K562 (cell line): Measurements from ENCODE around the gene SLC25A1. TPM values are rescaled to one million over a fixed set of nuclear protein-coding genes. Genes with fewer than 3 reads are reported as not detected.

Experiments
- EP300 ChIP-seq: IDR thresholded peaks from 2 replicates; pipeline ENCODE4 v1.6.1; 2012; ENCODE audit warnings: low read length, improper control_type of control experiment
- TFAP4 ChIP-seq: sonication (generic); formaldehyde crosslinking; IDR thresholded peaks from 2 replicates; pipeline ENCODE4 v1.8.0; 2022; ENCODE audit warnings: missing genetic modification reagents, mild to moderate bottlenecking, moderate library complexity, borderline replicate concordance
- polyA plus RNA-seq, 8 experiments: library from polyadenylated mRNA; depleted of rRNA in 4 of 8; stranded (reverse) in 5 of 8; unstranded in 3 of 8; fragments of >200 nt; fragmentation: Nextera tagmentation in 2 of 8; fragmentation: Illumina TruSeq in 1 of 8; extraction: Ambion mirVana in 2 of 8; extraction: Trizol in 1 of 8; gene quantifications; 2 replicates each; pipeline versions ENCODE4 v1.2.1 to v1.2.3, GENCODE V29; 2011 to 2014; ENCODE audit warnings: inconsistent platforms in 1 of 8, missing spikeins in 1 of 8
- total RNA-seq, 7 experiments: library from RNA; depleted of rRNA in 6 of 7; stranded (reverse); fragments of >200 nt in 6 of 7; fragmentation: Illumina TruSeq in 2 of 7; extraction: Trizol in 2 of 7; gene quantifications; 2 replicates each; pipeline versions ENCODE4 v1.2.1 to v1.2.3, GENCODE V29; 2011 to 2021; ENCODE audit warnings: low replicate concordance in 1 of 7
- TF ChIP-seq, protein P1 (sequence below), 2 experiments: fragments of 450-650 bp in 1 of 2; IDR thresholded peaks; 2 replicates each; pipeline ENCODE4 v1.6.1; 2011 to 2017; ENCODE audit warnings: low read depth in 2 of 2, antibody characterized with exemption in 1 of 2, borderline replicate concordance in 1 of 2, low read length in 1 of 2, mild to moderate bottlenecking in 1 of 2, mixed read lengths in 1 of 2; ENCODE audit not compliant: control insufficient read depth in 1 of 2

SLC25A1 gene
- total and polyA plus RNA-seq, 9 of the 15 experiments (the other 6 are each of a cell fraction or from before 2014, with no cell fraction given): 11.0 to 408 (median 110) TPM

- TF ChIP-seq, protein P1, sequence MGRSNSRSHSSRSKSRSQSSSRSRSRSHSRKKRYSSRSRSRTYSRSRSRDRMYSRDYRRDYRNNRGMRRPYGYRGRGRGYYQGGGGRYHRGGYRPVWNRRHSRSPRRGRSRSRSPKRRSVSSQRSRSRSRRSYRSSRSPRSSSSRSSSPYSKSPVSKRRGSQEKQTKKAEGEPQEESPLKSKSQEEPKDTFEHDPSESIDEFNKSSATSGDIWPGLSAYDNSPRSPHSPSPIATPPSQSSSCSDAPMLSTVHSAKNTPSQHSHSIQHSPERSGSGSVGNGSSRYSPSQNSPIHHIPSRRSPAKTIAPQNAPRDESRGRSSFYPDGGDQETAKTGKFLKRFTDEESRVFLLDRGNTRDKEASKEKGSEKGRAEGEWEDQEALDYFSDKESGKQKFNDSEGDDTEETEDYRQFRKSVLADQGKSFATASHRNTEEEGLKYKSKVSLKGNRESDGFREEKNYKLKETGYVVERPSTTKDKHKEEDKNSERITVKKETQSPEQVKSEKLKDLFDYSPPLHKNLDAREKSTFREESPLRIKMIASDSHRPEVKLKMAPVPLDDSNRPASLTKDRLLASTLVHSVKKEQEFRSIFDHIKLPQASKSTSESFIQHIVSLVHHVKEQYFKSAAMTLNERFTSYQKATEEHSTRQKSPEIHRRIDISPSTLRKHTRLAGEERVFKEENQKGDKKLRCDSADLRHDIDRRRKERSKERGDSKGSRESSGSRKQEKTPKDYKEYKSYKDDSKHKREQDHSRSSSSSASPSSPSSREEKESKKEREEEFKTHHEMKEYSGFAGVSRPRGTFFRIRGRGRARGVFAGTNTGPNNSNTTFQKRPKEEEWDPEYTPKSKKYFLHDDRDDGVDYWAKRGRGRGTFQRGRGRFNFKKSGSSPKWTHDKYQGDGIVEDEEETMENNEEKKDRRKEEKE (IDR thresholded peaks at IDR 0.05; ENCODE audit: borderline replicate concordance in 1 of 2, control insufficient read depth in 1 of 2, low read depth in 2 of 2, low read length in 1 of 2): no peak
- TF ChIP-seq TFAP4 (CRISPR knock-in tag) (no peak), EP300 (no peak)
Measured at GRCh38 chr22:19149047-19149883, 29.3 kb downstream of the SLC25A1 start (continued).
